Activated gamma-delta T cell (primary cell): ENCODE measurements around the gene PAX6.
"Not testable (repeated sequence)": the region's sequence is repeated elsewhere in the genome, so short reads cannot be mapped to it uniquely, and the experiment has no call there.

Experiments
- DNase-seq: peaks from one replicate; lab custom pipeline; 2025; lab: John Stamatoyannopoulos, UW

The PAX6 gene

GRCh38 chr11:31767685-31768084, 43.4 kb downstream of the PAX6 start:
- no peak for DNase-seq

GRCh38 chr11:31767066-31767465, 44.1 kb downstream of the PAX6 start:
- DNase-seq, result no peak

GRCh38 chr11:31764766-31765165, 46.4 kb downstream of the PAX6 start:
- no peak for DNase-seq

- no peak for DNase-seq
These were observed 46.9 kb downstream of the PAX6 start for GRCh38 chr11:31764261-31764660.

GRCh38 chr11:31763296-31763695, 47.8 kb downstream of the PAX6 start:
- DNase-seq, result no peak

- DNase-seq, result no peak
These were observed 49.5 kb downstream of the PAX6 start for GRCh38 chr11:31761636-31762035.

- no peak for DNase-seq
These were observed 53.8 kb downstream of the PAX6 start for GRCh38 chr11:31757260-31757835.

GRCh38 chr11:31747581-31747980, 63.5 kb downstream of the PAX6 start:
- no peak for DNase-seq

- not testable (repeated sequence) for DNase-seq
These were observed 70.3 kb downstream of the PAX6 start for GRCh38 chr11:31740731-31741368.

- DNase-seq, result no peak
These were observed 71.0 kb downstream of the PAX6 start for GRCh38 chr11:31740131-31740530.
